Upper lobe of left lung (tissue), 6 donors: ENCODE results near the gene AKR1B1. TPM values are rescaled to one million over a fixed set of nuclear protein-coding genes. Genes with fewer than 3 reads are reported as not detected.

Experiments
- ATAC-seq, 2 donors: fragments of 200-7000 bp; cut with Tn5 transposase; one replicate each; pipeline ENCODE4 v1.9.1; 2022; ENCODE audit warnings: mild to moderate bottlenecking in 2 of 2, moderate library complexity in 2 of 2; ENCODE audit not compliant: low FRiP score in 2 of 2
- DNase-seq, 2 donors: peaks; one replicate each; pipeline ENCODE4 v3.0.0-alpha.2; 2019 to 2020
- H3K27ac ChIP-seq, 4 donors: fragments of 200-600 bp; sonication (generic); one replicate each; pipeline ENCODE4 v1.5.1; 2016 to 2019
- H3K27me3 ChIP-seq, 4 donors: fragments of 200-600 bp; sonication (generic); one replicate each; pipeline ENCODE4 v1.5.1; 2017 to 2019
- H3K36me3 ChIP-seq, 4 donors: fragments of 200-600 bp; sonication (generic); one replicate each; pipeline ENCODE4 v1.5.1; 2016 to 2019
- H3K4me1 ChIP-seq, 4 donors: fragments of 200-600 bp; sonication (generic); one replicate each; pipeline ENCODE4 v1.5.1; 2018 to 2019
- H3K4me3 ChIP-seq, 4 donors: fragments of 200-600 bp; sonication (generic); one replicate each; pipeline ENCODE4 v1.5.1; 2017 to 2019; ENCODE audit warnings: mild to moderate bottlenecking in 2 of 4, moderate library complexity in 1 of 4
- H3K9me3 ChIP-seq, 4 donors: fragments of 200-600 bp; sonication (generic); one replicate each; pipeline ENCODE4 v1.5.1; 2018 to 2019
- EP300 ChIP-seq, 4 donors: sonication (generic); formaldehyde crosslinking; IDR thresholded peaks; one replicate each; pipeline ENCODE4 v1.5.1; 2017; ENCODE audit warnings: antibody characterized with exemption in 4 of 4, control low read depth in 2 of 4
- POLR2A ChIP-seq, 4 donors: fragments of 450-650 bp; IDR thresholded peaks; one replicate each; pipeline ENCODE4 v1.5.1; 2016 to 2017; ENCODE audit warnings: antibody characterized with exemption in 4 of 4, mild to moderate bottlenecking in 2 of 4
- POLR2AphosphoS5 ChIP-seq, 2 donors: sonication (generic); formaldehyde crosslinking; IDR thresholded peaks; one replicate each; pipeline ENCODE4 v1.5.1; 2017; ENCODE audit warnings: antibody characterized with exemption in 2 of 2
- WGBS, 2 donors: methylation state at CpG; one replicate each; pipeline ENCODE4 v1.1.5; 2017 to 2018; 5-methylcytosine and 5-hydroxymethylcytosine counted together
- total RNA-seq, 6 donors: library from RNA; depleted of rRNA in 4 of 6; stranded (reverse); fragments of >200 nt in 4 of 6; gene quantifications; one replicate each; pipeline versions ENCODE4 v1.1.0 to v1.2.1, GENCODE V29; 2016 to 2021
- TF ChIP-seq, protein P1 (sequence below), 6 experiments: fragments of 450-650 bp in 4 of 6; fragments of 200-600 bp in 2 of 6; sonication (generic) in 2 of 6; IDR thresholded peaks; one replicate each; pipeline ENCODE4 v1.5.1; 2016 to 2019; ENCODE audit warnings: antibody characterized with exemption in 6 of 6
- donor health status: DM: no; HTN: no; CAD: no; lungs with moderate emphysema.
- donor health status: DM: no; HTN: yes; CAD: no; lungs with severe emphysema.

Gene AKR1B1
- total RNA-seq, 6 donors from 2014 or later = 39.2 to 108 (median 93.1) TPM

DNA sequence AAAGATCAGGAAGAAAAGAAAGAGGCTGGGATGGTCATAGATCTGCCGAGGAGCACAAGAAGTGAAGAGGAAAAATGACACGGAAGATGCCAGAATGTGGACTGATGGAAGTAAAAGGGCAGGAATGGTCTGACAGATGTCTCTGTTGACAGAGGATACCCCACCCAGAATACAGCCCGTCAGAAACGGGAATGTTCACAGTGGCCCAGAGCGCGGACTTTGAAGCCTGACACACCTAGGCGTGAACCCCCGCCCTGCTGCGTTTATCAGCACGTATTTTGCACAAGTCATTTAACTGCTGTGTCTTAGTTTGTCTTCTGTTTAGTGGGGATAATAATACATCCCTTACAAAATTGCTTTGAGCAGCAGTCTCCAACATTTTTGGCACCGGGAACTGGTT lies 27.1 kb downstream of the AKR1B1 start:
- no peak for DNase-seq
- no peak for ATAC-seq
- H3K4me3 ChIP-seq = peak overlapping the region in 3 of 4 donors; percentile 22 to 44 (median 35)
- no peaks in the 10 kb centered on the region for H3K9me3 ChIP-seq
- no peaks in the 10 kb centered on the region for H3K36me3 ChIP-seq
- H3K27ac ChIP-seq = peak overlapping the region in 3 of 4 donors; percentile 59 to 80 (median 79)
- no peak for TF ChIP-seq POLR2A (IDR thresholded peaks at IDR 0.05)
- no peak for TF ChIP-seq EP300 (IDR thresholded peaks at IDR 0.05)
- TF ChIP-seq, protein P1, sequence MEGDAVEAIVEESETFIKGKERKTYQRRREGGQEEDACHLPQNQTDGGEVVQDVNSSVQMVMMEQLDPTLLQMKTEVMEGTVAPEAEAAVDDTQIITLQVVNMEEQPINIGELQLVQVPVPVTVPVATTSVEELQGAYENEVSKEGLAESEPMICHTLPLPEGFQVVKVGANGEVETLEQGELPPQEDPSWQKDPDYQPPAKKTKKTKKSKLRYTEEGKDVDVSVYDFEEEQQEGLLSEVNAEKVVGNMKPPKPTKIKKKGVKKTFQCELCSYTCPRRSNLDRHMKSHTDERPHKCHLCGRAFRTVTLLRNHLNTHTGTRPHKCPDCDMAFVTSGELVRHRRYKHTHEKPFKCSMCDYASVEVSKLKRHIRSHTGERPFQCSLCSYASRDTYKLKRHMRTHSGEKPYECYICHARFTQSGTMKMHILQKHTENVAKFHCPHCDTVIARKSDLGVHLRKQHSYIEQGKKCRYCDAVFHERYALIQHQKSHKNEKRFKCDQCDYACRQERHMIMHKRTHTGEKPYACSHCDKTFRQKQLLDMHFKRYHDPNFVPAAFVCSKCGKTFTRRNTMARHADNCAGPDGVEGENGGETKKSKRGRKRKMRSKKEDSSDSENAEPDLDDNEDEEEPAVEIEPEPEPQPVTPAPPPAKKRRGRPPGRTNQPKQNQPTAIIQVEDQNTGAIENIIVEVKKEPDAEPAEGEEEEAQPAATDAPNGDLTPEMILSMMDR (IDR thresholded peaks at IDR 0.05) = no peak
- no peak for TF ChIP-seq POLR2AphosphoS5 (IDR thresholded peaks at IDR 0.05)
- 59 to 61% methylated on average over 11 of the region's 11 CpGs for WGBS, 2 donors
- no peaks in the 10 kb centered on the region for H3K27me3 ChIP-seq
- peaks cover 9 to 16% (median 10%) of the 10 kb centered on the region in 4 donors for H3K4me1 ChIP-seq

DNA sequence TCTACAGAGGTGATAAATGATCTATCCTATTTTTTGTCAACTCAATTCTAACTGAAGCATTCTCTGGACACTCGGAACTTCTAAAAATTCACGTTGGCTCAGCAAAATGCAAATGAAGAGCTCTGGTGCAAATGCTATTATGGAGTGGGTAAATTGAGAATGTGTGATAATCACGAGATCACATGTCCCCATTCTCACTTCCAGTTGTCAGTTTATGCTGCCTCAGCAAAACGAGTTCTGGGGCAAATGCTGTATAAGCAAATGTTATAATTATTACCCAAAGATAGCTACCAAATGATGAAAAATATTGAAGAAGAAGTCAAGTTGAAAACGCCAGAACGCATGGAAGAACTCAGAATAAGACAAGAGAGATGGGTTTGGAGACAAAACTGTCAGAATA lies 29.4 kb downstream of the AKR1B1 start:
- Histone ChIP-seq H3K9me3 (no peaks in the 10 kb centered on the region), H3K36me3 (no peaks in the 10 kb centered on the region), H3K27ac (no peak overlapping the region), H3K4me1 (peaks cover 9 to 16% (median 10%) of the 10 kb centered on the region in 4 donors), H3K4me3 (no peak overlapping the region), H3K27me3 (no peaks in the 10 kb centered on the region)
- WGBS, 2 donors = 69 to 78% methylated on average over 6 of the region's 6 CpGs
- no peak for DNase-seq
- TF ChIP-seq, protein P1 (IDR thresholded peaks at IDR 0.05) = no peak
- TF ChIP-seq EP300 (IDR thresholded peaks at IDR 0.05) (no peak), POLR2A (IDR thresholded peaks at IDR 0.05) (no peak), POLR2AphosphoS5 (IDR thresholded peaks at IDR 0.05) (no peak)
- ATAC-seq = no peak

DNA sequence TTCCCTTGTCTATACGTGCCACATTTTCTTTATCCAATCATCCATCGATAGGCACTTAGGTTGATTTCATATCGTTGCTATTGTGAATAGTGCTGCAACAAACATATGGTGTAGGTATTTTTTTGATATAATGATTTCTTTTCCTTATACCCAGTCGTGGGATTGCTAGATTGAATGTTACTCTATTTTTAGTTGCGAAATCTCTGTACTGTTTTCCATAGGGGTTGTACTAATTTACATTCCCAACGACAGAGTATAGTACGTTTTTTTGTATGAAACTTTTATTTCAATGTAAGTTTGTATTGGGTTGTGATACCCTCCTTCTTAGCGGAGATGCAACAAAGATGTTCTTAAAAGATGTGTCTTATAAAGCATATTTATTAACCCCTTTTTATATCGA lies 30.0 kb downstream of the AKR1B1 start:
- Histone ChIP-seq H3K27me3 (no peaks in the 10 kb centered on the region), H3K36me3 (no peaks in the 10 kb centered on the region), H3K4me3 (no peak overlapping the region), H3K4me1 (peaks cover 9 to 16% (median 10%) of the 10 kb centered on the region in 4 donors), H3K9me3 (no peaks in the 10 kb centered on the region), H3K27ac (no peak overlapping the region)
- DNase-seq (no peak), ATAC-seq (no peak)
- 87% methylated on average over 9 of the region's 9 CpGs for WGBS, 2 donors
- no peak for TF ChIP-seq POLR2A (IDR thresholded peaks at IDR 0.05)
- TF ChIP-seq EP300 (IDR thresholded peaks at IDR 0.05) = no peak
- TF ChIP-seq, protein P1 (IDR thresholded peaks at IDR 0.05) = no peak
- TF ChIP-seq POLR2AphosphoS5 (IDR thresholded peaks at IDR 0.05) = no peak

DNA sequence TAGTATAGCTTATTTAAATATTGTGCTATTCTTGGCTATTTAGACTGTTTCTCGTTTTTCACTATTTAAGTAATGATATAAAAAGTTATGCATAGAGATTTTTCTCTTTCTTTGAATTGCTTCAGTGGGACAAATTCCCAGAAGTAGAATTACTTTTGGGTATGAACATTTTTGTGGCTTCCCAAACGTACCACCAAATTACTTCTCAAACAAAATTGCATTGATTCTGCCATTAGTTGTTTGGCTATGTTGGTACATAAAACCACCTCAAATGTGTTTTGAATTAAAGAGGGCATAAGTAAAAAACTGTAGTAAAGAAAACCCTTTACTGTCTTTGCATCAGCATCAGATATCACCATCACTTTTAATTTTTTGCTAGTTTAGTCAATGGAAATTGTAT lies 31.0 kb downstream of the AKR1B1 start:
- Histone ChIP-seq H3K4me1 (peaks cover 8 to 12% (median 8%) of the 10 kb centered on the region in 4 donors), H3K27me3 (no peaks in the 10 kb centered on the region), H3K27ac (no peak overlapping the region), H3K4me3 (no peak overlapping the region), H3K9me3 (no peaks in the 10 kb centered on the region), H3K36me3 (no peaks in the 10 kb centered on the region)
- WGBS, 2 donors = 72 to 82% methylated on average over 2 of the region's 2 CpGs
- TF ChIP-seq POLR2A (IDR thresholded peaks at IDR 0.05) = no peak
- no peak for TF ChIP-seq EP300 (IDR thresholded peaks at IDR 0.05)
- no peak for TF ChIP-seq POLR2AphosphoS5 (IDR thresholded peaks at IDR 0.05)
- TF ChIP-seq, protein P1 (IDR thresholded peaks at IDR 0.05) = no peak
- DNase-seq (no peak), ATAC-seq (no peak)

DNA sequence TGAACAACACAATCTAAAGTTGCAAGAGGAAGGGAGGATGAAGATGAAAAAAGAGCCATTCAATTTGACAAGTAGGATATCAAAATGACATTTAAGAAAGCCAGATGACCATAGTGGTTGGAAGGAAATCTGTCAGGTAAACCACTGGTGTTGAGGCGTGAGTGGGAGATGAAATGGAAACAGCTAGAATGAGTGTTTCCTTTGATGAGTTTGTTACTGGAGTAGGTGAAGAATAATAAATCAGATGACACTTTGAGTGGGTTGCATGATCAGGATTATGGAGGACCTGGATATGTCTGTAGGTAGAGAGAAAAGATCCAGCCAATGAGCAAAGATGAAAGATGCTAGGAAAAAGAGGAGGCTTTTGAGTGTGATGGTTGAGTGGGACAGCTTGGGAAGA lies 33.1 kb downstream of the AKR1B1 start:
- 85 to 92% methylated on average over 1 of the region's 1 CpG for WGBS, 2 donors
- H3K27me3 ChIP-seq = no peaks in the 10 kb centered on the region
- no peaks in the 10 kb centered on the region for H3K9me3 ChIP-seq
- ATAC-seq (no peak), DNase-seq (no peak)
- no peaks in the 10 kb centered on the region for H3K4me1 ChIP-seq
- TF ChIP-seq EP300 (IDR thresholded peaks at IDR 0.05) = no peak
- no peak for TF ChIP-seq POLR2AphosphoS5 (IDR thresholded peaks at IDR 0.05)
- no peak for TF ChIP-seq POLR2A (IDR thresholded peaks at IDR 0.05)
- TF ChIP-seq, protein P1 (IDR thresholded peaks at IDR 0.05) = no peak
- no peak overlapping the region for H3K27ac ChIP-seq
- H3K4me3 ChIP-seq = no peak overlapping the region
- H3K36me3 ChIP-seq = no peaks in the 10 kb centered on the region
